Epithelial cell of proximal tubule (primary cell): ENCODE results near the gene IPO9. TPM values are rescaled to one million over a fixed set of nuclear protein-coding genes. Genes with fewer than 3 reads are reported as not detected.

Experiments used
- DNase-seq: peaks from one replicate; pipeline ENCODE4 v3.0.0-alpha.2; 2011; ENCODE audit warnings: low read depth
- H3K4me3 ChIP-seq: 2 replicates; pipeline ENCODE4 v1.5.1; 2011; ENCODE audit warnings: low read depth, mild to moderate bottlenecking, low read length
- total RNA-seq: library from RNA; depleted of rRNA; stranded (reverse); fragments of >200 nt; gene quantifications from 2 replicates; pipeline ENCODE4 v1.2.3, GENCODE V29; 2015
- TF ChIP-seq, protein P1 (sequence below): conservative IDR thresholded peaks from 2 replicates; pipeline ENCODE4 v1.5.1; 2012; ENCODE audit warnings: low read depth, mild to moderate bottlenecking, low read length

IPO9 gene
- total RNA-seq, 1 donor from 2014 or later = 16.3 TPM

DNA sequence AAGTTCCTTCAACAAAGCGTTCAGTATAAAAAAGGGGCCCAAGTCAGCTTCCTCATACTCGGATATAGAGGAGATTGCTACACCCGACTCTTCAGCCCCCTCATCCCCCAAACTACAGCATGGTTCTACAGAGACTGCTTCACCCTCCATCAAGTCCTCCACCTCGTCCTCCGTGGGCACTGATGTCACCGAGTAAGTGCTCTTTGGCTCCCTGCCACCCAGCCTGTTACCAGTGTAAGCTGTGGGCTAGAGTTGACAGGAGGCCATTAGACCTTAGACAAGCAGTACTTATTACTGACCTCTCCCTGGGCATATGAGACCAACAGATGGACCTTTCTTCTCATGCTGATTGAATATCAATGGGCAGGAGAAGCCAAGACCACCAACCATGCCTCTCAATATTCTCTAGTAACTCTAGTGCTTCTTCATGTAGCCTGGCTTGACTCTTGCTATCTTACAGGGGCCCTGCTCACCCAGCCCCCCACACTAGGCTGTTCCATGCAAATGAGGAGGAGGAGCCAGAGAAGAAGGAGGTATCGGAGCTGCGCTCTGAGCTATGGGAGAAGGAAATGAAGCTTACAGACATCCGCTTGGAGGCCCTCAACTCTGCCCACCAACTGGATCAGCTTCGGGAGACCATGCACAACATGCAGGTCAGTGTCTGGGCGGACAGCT is 20.9 kb upstream of the IPO9 start:
- no peak for DNase-seq
- TF ChIP-seq, protein P1, sequence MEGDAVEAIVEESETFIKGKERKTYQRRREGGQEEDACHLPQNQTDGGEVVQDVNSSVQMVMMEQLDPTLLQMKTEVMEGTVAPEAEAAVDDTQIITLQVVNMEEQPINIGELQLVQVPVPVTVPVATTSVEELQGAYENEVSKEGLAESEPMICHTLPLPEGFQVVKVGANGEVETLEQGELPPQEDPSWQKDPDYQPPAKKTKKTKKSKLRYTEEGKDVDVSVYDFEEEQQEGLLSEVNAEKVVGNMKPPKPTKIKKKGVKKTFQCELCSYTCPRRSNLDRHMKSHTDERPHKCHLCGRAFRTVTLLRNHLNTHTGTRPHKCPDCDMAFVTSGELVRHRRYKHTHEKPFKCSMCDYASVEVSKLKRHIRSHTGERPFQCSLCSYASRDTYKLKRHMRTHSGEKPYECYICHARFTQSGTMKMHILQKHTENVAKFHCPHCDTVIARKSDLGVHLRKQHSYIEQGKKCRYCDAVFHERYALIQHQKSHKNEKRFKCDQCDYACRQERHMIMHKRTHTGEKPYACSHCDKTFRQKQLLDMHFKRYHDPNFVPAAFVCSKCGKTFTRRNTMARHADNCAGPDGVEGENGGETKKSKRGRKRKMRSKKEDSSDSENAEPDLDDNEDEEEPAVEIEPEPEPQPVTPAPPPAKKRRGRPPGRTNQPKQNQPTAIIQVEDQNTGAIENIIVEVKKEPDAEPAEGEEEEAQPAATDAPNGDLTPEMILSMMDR = no peak
- H3K4me3 ChIP-seq = no peak overlapping the region

DNA sequence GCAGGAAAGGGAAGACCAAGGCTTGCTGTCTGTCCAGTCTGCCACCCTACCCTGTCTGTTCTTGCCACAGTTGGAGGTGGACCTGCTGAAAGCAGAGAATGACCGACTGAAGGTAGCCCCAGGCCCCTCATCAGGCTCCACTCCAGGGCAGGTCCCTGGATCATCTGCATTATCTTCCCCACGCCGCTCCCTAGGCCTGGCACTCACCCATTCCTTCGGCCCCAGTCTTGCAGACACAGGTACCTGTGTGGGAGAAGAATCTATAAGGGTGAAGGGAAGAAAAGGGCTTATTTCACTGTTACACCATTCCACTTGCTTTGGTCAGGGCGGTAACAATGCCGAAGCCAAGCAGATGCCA is 20.3 kb upstream of the IPO9 start:
- no peak for DNase-seq
- no peak overlapping the region for H3K4me3 ChIP-seq
- TF ChIP-seq, protein P1 = no peak

DNA sequence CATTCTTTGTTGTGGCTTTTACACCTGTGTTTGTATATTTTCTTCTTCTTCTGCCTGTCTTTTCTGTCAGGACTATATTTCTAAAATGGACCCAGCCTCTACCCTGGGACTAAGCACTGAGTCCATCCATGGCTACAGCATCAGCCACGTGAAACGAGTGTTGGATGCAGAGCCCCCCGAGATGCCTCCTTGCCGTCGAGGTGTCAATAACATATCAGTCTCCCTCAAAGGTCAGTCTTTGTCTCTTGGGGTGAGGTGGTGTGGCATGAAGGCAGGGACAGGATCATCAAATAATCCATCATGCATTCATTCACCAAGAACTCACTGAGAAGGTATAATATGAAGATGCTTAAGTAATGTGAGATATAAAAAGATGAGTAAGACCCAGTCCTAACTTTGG is 19.1 kb upstream of the IPO9 start:
- DNase-seq = no peak
- H3K4me3 ChIP-seq = no peak overlapping the region
- TF ChIP-seq, protein P1 = no peak

DNA sequence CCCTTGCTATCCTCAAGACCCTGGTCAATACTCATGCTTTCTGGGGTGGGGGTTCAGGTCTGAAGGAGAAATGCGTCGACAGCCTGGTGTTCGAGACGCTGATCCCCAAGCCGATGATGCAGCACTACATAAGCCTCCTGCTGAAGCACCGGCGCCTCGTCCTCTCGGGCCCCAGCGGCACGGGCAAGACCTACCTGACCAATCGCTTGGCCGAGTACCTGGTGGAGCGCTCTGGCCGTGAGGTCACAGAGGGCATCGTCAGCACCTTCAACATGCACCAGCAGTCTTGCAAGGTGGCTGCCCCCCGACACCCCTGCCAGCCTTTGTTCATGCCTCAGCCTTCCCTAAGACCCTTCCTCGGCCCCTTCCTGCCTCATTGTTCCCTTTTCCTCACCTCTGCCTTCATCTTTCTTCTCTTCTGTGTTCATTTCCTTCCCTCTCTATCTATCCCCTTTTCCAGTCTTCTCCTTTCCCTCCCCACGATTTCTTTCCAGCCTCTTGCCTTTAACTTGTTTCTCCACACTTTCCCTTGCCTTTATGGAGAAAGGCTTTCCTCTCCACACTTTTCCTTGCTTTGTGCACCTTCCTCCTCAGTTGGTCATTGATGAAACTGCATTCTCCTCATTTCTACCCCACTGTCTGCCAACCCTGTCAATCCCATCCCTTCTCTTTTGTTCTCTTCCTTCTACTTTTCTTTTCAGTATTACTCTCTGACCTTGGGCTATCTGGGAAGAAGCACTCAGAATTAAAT is 18.3 kb upstream of the IPO9 start:
- TF ChIP-seq, protein P1 = no peak
- DNase-seq = no peak
- no peak overlapping the region for H3K4me3 ChIP-seq

DNA sequence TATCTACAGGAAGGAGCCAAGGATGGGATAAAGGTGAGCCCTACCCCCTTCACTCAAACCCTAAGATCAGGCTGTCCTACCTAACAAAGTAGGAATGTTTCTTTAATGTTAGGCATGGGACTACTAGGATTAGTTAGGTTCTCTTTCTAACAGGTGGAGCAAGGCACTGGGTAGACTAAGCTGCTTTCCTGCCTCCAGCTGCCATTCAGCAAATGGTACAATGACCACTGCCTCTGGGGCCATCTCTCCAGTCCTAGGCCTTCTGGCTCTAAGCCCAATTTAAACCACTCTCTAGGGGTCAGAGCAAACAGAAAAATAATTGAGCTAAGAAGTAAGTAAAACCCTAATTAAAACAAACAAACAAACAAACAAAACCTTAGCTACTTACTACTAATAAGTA is 15.7 kb upstream of the IPO9 start:
- TF ChIP-seq, protein P1 = no peak
- H3K4me3 ChIP-seq = no peak overlapping the region
- DNase-seq = no peak

DNA sequence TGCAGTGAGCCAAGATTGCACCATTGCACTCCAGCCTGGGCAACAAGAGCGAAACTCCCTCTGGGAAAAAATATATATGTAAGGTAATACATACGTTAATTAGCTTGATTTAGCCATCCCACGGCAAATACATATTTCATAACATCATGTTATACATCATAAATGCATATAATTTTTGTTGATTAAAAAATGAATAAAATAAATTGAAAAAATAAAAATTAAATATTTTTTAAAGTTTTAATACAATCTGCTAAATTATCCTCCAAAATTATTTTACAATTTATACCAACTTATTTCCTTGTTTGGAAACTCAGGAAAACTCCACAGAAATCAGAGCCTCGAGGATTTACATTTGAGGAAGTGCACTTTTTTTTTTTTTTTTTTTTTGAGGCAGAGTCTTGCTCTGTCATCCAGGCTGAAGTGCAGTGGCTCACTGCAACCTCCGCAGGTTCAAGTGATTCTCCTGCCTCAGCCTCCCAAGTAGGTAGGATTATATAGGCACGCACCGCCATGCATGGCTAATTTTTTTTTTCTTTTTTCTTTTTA is 12.6 kb upstream of the IPO9 start:
- no peak for DNase-seq
- TF ChIP-seq, protein P1 = no peak
- no peak overlapping the region for H3K4me3 ChIP-seq
